HG03045 (cell line): ENCODE data around the gene JMJD7.

Experiments
- ATAC-seq: cut with Tn5 transposase; IDR thresholded peaks from one replicate; pipeline ENCODE4 v1.9.1; 2021; ENCODE audit warnings: mild to moderate bottlenecking, moderate library complexity; ENCODE audit not compliant: unreplicated experiment

The JMJD7 gene

DNA sequence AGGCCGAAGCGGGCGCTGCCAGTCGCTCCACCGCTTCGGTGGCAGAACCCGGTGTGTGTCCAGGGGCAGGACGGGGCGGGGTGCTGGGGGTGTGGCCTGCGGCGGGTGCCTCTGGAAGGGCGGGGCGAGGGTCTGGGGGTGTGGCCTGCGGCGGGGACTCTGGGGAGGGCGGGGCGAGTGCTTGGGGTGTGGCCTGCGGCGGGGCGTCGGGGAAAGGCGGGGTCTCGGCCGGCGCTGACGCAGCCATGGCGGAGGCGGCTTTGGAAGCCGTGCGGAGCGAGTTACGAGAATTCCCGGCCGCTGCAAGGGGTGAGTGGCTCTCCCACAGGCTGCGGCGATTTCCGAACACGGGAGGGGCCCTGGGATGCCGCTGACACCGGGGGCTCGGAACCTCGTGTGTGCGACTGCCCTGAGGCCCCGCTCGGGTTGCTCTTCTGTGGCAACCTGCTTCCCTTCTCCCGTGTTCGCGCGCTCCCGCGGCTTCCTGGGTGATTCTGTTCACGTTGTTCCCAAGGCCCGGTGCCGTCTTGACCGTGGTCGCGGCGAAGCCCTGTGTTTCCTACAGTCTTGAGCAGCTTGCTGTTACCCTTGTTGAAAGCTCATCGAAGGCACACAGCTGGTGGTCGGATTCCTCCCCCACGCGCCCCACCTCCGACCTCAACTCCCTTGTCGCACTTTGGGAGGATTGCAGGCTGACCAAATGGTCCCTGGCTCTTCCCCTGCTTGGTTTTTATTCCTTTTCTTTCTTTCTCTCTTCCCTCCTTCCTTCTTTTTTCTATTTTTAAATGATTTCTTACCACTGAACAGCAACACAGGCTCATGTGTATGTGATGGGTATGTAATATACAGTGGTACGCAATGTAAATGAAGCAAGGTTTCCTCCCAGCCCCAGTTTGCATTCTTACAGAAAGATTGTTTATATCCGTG lies at the start of gene JMJD7:
Gene JMJD7, plus strand, starts transcription at position 213 of the 927 bp plus-strand sequence. Its CDS starts 33 bp downstream, at position 246.
- peak; percentile 66 for ATAC-seq

DNA sequence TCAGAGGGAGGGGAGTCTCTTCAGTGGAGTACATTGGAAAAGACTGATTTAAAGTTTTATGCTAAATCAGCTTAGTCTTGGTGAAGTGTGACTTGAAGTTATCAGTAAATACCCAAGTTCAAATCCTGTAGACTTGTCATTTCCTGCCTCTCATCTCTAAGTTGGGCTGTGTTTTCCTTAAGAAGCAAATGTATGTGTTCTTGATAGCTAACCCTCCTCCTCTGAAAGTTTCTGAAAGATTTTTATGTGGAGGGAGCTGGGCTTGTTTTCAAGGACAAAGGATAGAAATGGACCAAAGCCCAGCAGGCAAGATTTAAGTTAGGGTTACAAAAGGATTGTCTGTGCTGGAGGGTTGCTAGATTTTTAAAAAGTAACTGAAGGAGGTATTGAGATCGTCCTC lies 49.4 kb upstream of the JMJD7 start:
- ATAC-seq = no peak

DNA sequence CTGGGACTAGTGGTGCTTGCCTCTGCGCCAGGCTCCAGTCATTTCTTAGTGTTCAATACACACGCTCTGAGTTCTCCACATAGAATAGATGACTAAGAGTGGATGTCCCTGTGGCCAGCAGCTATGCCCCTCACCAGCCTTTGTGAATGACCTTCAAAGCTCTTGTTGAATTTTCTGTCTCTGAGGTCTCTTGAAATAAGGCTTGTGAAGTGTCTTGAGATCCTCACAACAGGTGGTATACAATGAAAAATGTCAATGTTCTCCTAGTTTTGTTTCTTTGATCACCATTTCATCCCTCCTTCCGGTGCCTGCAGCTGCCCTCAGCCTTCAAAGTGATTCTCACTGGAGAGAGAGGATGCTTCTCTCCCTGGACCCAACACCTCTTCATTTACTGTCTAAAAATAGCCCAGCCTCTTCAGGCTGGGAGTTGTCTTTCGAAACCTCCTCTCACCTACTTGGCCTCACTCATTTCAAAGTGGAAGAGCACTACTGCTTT lies 48.2 kb upstream of the JMJD7 start:
- no peak for ATAC-seq

DNA sequence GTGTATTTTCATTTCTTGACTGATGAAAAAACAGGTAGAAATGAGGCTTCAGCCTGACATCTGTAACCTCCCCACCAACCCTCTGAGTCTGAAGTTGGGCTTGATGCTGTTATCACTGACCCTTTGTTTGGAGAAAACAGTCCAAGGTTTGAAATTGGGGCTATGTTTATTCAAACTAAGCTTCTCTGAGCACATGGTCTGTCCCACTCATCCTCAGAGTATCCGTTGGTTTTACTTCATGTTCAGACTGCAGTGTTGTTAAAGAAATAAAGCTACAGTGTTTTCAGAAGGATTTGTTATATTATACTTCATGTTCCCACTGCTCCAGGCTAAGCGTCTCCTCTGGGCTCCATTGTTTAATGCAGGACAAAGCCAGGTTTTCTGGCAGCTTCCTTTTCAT lies 47.6 kb upstream of the JMJD7 start:
- no peak for ATAC-seq

DNA sequence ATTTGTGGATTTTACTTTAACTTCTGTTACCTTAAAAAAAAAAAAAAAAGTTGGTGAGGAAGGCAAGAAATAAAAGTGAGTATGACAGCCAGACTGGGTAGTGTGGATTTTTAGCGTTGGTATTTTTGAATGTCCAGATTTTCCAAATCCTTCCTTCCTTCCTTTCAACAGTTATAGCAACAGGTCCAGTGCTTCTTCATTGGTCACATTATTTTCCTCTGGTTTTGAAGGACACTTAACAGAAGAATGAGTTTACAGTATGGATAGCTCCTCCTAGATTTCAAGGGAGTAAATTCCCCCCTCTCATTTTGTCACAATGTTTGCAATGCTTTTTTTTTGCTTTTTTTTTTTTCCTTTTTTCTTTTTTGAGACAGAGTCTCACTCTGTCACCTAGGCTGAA lies 47.2 kb upstream of the JMJD7 start:
- ATAC-seq = no peak

DNA sequence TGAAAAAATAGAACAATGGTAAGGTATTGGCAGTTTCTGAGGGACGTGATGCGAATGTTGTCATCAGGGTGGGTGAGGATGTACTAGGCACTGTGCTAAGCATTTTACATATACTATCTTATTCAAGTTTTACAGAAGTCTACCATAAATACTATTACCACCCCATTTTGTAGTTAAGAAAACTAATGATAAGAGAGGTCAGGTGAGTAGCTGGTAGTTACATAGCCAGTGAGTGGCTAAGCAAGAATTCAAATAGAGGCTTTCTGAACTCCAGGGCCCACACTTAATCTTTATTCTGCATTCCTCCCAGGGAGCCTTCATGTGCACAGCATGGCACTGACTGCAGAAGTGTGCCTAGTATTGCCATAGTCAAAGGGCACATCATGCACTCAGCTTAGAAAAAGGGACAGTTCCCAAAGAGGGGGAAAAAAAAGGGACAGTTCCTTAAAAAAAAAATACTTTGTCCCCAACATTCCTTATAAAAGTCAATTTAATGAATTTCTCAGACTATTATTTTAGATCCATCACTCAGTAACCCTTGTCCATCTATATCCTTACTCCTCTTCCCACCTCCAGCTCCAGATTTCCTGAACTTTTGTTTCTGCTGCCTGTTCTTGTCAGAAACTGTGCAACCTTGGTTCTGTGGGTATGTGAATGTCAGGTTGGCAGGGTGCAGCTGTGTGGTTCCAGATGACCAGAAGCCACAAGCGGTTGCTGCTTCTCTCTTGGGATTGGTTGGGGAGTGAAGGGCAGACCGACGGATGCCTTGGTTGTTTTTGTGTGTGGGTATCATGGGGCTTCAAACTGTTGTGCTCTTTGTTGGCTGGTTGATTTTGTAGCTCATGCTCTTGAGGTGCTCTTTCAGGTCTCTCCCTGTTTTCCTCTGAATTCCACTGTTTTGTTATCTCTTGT lies 45.3 kb upstream of the JMJD7 start:
- ATAC-seq = no peak

DNA sequence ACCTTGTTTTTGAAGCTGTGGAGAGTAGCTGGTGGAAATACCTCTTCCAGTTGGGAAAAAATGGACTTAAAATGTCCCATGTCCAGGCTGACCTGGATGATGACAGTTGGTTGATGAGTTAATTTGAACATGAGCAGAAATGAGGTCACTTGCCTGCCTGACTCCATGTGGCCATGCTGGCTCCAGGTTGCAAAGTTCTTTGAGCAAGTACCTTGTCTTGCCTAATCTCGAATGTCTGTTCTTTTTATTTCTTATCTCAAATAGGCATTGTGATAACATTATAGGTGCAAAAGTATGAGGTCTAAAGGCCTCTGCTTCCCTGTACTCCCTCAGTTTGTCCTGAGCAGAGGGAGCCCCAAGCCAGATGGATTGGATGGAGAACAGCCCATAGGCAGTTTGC lies 44.6 kb upstream of the JMJD7 start:
- ATAC-seq = no peak

DNA sequence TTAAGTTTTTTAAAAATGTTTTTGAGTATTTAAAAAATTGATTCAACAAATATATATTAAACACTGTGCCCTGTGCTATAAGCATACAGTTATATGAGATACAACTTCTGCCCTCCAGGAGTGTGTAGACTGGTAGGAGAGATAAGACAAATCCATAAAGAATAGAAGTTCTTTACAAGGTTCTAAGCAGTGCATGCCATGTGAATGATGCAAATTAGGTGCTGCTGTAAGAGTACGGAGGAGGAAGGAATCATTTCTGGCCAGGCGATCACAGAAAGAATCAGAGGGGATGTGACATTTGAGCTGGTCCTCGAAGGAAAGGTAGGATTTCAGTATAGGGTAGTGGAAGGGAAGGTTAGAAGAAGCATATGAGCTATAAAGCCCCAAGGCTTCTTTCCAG lies 39.6 kb upstream of the JMJD7 start:
- no peak for ATAC-seq

DNA sequence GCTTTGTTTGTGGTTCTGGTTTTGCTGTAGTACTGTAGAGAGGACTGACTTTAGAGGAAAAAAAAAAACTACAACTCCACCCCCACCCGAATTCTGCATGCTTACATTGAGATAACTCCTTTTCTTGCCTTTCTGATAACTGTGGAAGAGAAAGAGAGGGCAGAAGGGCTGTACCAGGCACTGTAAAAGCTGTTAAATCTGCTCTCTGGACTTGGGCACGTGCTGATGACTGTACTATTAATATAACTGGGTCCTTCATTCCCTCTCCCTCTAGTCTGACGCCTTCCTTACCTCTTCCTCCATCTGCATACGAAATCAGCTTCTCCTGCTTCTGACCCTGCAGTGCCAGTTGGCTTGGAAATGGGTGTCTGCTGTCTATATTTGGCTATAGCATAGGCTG lies 38.7 kb upstream of the JMJD7 start:
- no peak for ATAC-seq

DNA sequence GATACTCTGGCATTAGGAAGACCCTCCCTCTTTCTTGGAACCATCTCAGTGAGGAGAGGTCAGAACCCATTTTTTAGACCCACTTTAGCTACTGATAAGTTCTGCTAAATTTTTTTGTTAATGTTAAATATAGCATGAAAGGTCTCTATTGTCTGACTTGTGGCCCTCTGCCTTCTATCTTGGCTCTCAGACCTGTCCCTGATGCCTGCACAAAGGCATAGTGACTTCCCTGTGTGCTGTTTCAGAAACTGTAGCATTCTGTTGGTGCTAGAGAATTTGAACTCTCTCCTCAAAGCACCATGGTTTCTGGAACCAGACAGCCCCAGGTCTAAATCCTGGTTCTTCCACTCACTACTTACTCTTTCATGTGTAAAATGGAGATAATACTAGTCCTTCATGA lies 38.2 kb upstream of the JMJD7 start:
- ATAC-seq = no peak

DNA sequence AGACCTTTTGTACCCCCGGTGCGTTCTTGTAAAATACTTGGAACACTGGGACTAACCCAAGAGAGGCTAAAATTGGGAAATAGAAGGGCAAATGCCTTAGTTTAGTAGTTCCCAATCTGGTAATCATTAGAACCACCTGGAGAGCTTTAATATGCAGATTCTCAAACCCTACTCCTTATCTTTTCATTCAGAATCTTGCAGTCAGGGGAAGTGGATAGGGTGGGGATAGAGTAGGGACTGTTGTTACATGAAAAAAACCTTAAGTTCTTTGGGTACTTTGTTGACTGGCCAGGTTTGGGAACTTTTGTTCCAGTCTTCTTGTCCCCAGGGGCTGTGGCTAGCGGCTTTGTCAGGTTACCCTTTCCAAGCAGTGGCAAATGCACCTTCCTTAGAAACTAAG lies 37.7 kb upstream of the JMJD7 start:
- no peak for ATAC-seq

DNA sequence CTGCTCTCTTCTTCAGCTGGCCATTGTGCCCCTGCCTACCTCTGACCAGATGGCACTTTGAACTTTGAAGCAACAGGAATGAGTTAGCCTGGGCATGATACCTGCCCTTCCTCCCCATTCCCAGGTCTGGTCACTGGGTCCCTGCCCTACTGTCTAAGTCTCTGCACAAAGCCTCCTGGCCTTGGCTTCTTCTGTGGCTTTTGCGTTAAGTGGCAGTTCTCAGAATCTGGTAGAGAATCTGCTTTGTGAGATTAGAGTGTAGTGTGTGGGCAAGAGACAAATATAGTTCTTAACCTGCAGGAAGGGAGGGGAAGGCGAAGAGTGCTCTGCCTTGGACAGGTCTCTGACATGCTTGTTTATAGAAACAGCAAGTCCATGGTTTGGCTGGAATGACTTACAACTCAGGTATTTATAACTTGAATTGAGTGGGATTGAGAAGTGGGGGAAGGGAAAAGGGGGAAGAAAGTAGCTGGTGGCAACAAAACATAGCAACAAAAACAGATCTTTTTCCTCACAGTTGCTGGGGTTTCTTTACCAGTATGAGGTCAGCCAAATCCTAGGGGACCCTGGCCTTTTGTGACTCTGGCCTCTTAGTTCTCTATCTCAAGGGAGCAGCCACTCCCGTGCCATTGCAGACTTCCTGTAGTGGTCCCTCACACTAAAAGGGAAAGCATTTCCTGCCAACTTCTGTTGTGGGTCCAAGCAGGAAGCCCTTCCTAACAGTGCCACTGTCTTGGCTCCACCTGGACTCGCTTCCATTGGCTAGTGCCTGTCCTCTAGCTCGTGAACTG lies 36.9 kb upstream of the JMJD7 start:
- no peak for ATAC-seq

DNA sequence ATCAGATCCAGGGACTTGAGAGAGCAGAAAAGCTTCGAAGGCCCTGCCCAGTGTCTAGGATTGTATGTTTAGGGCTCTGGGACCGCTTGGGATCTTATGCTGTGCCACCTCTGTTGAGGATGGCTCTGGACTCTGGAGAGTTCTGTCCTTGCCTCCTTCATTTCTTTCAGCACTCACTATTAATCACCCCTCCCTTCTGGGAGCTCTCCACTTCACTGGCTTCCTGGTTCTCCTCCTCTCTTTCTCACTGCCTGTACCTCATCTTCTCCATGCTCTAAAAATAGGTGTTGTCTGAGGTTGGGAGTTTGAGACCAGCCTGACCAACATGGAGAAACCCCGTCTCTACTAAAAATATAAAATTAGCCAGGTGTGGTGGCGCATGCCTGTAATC lies 36.4 kb upstream of the JMJD7 start:
- ATAC-seq = no peak

DNA sequence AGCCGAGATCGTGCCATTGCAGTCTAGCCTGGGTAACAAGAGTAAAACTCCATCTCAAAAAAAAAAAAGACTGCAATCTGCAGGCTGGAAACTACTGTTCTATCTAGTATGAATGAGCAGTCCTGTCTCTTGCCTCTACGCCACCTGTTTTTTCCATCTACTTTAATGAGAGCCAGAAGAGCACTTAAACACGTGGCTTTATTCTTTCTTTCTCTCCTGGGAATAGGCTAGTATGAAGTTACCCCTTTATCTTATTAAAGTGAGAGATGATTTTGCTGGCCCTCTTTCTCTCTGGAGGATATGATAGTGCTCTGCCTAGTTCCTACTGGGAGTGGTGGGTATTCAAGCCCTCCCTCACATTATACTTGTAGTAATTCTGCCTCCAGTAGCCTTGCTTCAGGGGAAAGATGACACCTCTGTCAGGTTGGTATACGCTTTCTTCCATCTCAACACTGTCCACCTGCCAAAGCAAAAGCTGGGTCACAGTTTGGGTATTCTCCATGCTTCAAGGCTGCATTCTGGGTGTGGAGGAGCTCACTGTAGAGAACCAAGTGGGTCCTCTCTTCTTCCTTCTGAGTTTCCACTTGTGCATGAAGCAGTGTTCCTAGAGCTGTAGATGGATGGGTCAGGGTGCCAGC lies 35.8 kb upstream of the JMJD7 start:
- ATAC-seq = no peak

DNA sequence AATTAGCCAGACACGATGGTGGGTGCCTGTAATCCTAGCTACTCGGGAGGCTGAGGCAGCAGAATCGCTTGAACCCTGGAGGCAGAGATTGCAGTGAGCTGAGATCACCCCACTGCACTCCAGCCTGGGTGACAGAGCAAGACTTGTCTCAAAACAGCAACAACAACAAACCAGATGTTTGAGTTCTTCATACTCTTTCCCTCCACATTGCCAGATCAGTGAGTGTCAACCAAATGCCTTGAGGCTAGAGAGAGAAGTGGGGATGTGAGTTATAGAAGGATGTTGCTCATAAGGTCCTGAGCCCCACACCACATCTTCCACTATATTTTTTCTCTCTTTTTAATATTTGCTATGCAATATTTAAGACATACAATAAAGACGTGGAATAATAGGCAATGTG lies 33.8 kb upstream of the JMJD7 start:
- no peak for ATAC-seq

DNA sequence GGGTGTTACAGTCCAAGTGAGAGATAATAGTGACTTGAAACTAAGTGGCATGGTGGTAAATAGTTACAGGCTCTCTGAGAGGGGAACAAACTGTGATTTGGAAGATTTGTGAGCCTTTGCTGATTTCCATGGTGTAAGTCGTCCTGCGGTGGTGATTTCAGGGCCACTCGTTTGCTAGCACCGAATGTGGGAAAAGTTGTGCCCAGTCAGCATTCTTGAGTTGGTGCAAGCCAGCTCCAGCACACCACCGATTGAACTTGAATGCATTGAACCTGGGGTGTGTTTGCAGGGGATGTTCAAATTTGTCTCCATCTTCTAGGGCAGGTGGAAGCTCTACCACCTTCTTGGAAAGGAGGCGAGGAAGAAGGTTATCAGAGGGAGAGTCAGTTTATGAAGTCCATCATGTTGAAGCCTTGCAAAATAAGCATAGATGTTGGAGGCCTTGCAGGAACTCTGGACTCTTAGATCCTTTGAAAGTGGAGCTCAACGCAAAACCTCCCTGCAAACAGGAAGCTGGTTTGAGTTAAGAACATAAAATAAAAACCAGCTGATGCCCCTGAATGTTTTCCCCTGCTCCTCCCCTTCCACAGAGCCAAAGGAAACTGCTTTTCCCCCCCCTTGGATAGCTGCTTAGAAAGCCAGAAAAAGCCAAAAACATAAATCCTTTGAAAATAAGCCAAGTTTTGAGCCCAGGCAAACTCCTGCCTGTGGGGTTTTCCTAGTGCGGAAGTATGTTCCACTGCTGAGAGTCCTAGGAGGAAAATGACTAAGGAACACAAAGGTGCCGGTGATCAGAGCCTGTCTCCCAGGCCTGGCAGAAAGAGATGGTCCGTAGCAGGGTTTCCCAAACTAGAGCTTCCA lies 31.7 kb upstream of the JMJD7 start:
- ATAC-seq = no peak

DNA sequence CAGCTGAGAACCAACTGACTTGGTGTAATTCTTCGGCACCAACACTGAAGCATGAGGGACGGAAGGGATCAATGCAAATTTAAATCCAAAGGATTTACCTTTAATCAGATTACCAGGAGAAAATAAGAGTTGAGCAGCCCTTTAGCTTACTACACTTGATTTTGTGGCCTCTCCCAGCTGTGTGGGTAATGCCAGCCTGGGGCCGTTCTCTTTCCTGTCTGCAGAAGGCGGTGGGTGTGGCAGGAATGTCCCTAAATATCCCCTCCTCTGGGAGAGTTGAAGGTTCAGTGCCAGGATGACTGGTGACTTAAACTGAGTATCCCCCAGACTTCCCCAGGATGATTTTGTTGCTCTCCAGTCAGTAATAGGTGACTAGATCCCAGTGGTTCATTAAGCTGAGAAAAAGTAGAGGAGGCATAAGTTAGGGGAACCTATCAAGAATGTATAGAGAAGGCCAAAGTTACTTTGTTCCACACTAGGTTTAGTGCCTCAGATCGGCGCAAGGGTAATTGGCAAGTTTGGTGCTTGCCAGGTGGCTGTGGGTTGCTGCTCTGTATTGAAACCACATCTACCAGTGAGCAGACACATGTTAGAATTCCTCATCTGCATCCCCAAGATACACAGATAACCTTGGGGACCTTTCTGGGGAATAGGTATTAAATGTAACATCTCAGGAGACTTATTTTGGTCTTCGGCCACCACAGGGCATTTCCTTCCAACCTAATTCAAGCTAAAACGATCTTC lies 30.5 kb upstream of the JMJD7 start:
- ATAC-seq = no peak

DNA sequence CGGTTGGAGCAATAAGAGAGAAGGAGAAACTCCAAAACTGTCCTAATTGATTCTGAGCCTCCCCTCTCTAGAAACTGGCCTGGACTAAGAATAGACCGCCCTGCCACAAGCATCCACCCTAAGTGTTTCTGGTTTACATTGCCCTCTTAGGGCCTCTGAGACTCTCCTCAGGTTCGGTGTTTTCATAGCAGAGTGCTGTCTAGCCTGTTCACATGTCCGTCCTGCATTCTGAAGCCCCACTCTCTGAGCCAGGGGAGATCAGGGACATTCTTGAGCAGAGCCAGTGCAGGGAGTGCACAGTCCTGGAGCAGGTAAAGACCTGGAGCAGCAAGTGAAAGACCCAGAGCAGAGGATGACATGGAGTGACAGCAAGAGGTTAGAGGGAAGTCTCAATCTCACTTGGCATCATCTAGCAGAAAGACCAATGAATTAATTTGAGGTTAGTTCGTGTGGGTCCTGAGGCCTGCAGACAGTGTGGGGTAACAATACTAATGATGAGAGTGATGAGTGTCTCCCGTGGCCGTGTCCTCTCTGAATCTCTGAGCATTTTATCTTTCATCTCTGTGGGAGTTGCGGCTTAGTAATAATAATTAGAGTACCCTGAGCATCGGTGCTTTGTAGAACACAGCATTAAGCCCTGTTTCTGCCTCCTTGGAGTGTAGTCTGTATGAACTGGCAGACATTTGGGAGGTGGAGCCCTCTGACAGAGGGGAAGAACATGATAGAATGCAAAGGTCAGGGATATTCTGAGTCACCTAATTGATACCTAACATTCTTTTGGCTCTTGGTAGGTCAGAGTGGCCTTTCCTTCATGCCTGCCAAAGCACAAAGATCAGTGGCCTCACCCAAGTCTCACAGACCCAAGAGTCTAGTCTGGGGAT lies 29.0 kb upstream of the JMJD7 start:
- no peak for ATAC-seq
